Measurements from ENCODE around the gene PLA2G4C. TPM values are rescaled to one million over a fixed set of nuclear protein-coding genes. Genes with fewer than 3 reads are reported as not detected.

Gene PLA2G4C
- polyA plus RNA-seq, 1 donor, result 6.8 TPM

GRCh38 chr19:48053856-48054255, 56.8 kb downstream of the PLA2G4C start:
- DNase-seq, result no peak

GRCh38 chr19:48053076-48053475, 57.5 kb downstream of the PLA2G4C start:
- no peak for DNase-seq

DNA sequence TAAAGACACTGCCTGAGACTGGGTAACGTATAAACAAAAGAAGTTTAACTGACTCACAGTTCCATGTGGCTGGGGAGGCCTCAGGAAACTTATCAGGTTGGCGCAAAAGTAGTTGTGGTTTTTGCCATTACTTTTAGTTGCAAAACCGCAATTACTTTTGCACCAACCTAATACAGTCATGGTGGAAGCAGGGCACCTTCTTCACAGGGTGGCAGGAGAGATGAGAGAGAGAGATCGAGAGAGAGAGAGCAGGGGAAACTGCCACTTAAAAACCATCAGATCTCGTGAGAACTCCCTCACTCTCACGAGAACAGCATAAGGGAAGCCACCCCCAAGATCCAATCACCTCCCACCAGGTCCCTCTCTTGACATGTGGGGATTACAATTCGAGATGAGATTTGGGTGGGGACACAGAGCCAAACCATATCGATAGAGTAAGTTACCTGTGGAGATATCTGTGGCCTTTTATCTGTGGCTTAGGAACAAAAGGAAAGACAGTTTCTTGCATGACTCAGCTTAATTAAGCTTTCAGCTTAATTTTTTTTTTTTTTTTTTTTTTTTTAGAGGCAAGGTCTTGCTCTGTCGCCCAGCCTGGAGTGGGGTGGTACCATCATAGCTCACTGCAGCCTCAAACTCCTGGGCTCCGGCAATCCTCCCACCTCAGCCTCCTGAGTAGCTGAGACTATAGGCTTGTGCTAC, 59.1 kb downstream of the PLA2G4C start:
- DNase-seq, result no peak

DNA sequence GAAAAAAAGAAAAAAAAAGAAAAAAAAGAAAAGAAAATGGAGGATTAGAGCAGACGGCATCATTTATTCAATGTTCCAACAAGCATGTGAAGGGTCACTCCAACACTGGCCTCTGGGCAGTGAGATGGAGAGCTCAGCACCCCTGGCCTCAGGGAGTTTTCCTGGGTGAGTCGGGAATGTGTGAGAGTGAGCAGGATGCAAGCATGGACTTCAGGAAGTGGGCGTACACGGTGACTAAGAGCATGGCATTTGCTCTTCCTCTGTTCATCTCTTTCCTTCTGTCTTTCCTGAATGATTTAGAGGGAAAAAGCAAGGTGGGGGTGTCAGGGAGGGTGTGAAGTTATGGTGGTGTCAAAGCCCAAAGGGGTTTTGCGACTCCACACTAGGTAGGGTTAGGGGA, 66.1 kb downstream of the PLA2G4C start:
- no peak for DNase-seq

DNA sequence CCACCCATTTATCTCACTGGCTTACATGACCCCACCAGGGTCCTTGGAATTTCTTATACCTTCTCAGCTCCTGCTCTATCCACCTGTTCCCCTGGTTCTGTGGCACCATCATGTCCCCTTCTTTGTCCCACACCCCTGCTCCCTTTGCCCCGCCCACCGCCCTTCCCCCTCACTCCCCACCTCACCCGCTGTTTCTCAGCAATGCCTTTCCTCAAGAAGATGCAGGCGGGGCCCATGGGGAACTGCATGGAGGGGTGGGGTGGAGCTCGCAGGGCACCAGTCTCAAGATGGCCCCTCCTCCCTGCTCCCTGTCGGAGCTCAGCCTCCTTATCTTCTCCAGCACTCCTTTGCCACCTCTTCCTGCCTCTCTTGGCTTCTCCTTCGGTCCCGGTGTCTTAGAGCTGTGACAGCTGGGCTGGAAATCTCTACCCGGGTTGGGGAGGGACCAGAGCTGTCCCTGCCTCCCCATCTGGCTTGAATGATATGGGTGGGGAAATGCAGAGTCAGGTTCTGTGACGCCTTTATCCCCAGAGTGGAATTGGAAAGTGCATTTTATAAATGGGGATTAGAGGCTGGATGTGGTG, 66.8 kb downstream of the PLA2G4C start, which contains the start of gene CABP5:
CABP5 (minus strand) TSS at position 405 of the 584 bp plus-strand sequence; CDS start at position 248, 157 bp downstream.
- DNase-seq, result no peak

GRCh38 chr19:48041877-48042580, 68.6 kb downstream of the PLA2G4C start:
- no peak for DNase-seq

GRCh38 chr19:48036765-48037164, 73.9 kb downstream of the PLA2G4C start:
- no peak for DNase-seq

DNA sequence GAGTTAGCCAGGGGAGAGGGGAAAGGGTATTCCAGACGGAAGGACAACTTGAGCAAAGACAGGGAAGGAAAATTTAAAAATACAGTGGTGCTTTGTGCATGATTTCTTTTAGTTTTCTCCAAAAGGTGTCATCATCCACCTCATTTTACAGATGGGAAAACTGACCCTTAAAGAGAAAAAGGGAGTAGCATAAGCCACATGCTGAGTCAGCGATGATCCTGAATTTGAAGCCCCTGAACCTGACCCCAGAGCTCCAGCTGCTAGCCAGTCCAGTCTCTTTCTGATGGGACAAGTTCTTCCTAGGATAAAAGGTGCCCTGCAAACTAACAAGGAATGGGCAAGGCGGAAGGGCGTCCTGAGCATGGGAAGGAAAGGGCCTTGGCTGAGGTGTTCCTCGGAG, 77.0 kb downstream of the PLA2G4C start:
- DNase-seq, result no peak

GRCh38 chr19:48030073-48030472, 80.5 kb downstream of the PLA2G4C start:
- no peak for DNase-seq

DNA sequence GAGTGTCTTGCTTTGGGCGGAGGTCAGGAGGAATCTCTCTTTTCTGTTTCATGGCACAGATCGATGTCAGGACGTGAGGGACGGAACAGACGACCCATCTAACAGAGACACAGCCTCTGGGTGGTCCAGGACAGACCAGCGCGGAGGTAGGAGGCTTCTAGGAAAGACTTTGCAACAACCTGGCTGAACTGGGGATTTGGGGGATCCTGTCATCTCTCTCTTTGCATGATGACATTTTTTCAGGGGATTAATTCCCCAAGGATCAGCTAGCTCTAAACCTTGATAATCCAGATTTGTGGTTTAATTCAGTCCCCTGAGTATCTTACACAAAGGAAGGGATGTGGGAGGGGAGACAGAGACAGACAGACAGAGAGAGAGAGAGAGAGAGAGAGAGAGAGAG, 81.2 kb downstream of the PLA2G4C start:
- DNase-seq, result no peak

- no peak for DNase-seq
Measured at GRCh38 chr19:48025480-48025879, 85.1 kb downstream of the PLA2G4C start.

DNA sequence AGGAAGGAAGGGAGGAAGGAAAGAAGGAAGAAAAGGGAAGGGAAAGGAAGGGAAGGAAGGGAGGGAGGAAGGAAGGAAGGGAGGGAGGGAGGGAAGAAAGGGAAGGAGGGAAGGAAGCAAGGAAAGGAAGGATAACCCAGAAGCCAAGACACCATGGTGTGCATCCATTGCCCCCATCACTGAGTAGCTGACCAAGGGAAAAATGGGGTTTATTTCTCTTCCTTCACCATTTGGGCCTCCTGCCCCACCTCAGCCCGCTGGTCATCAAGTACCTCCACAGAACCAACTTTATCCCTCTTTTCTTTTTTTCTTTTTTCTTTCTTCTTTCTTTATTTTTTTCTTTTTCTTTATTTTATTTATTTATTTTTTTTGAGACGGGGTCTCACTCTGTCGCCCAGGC, 87.1 kb downstream of the PLA2G4C start:
- no peak for DNase-seq

DNA sequence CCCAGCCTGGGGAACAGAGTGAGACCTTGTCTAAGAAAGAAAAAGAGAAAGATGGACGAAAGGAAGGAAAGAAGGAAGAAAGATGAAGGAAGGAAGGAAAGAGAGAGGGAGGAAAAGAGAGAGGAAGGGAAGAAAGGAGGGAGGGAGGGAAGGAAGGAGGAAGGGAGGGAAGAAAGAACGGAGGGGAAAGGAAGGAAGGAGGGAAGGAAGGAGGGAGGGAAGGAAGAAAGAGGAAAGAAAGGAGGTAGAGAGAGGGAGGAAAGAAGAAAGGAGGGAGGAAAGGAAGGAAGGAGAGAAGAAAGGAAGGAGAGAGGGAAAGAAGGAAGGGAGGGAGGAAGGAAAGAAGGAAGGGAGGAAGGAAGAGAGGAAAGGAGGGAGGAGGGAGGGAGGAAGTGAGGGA, 87.6 kb downstream of the PLA2G4C start:
- no peak for DNase-seq

- DNase-seq, result no peak
Measured at GRCh38 chr19:48020686-48021085, 89.9 kb downstream of the PLA2G4C start.

DNA sequence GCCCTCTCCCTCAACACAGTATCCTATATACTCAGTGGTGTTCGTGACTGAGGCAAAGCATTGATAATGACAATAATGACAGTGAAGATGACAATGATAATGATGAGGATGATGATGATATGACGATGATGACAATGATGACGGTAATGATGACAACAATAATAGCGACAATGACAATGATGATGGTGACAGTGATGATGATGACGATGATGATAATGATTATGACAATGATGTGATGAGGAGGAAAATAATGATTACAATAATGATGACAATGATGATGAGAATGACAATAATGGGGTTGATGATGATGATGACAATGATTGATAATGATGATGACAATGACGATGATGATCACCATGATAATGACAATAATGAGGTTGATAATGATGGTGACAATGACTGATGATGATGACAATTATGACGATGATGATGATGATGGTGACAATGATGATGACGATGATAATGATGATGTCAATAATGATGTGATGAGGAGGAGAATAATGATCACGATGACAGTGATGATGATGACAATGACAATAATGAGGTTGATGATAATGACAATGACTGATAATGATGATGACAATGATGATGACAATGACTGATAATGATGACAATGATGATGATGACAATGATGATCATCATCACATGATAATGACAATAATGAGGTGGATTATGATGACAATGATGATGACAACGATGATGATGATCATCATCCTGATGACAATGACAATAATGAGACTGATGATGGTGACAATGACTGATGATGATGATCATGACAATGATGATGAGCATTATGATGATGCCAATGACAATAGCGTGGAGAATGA, 99.5 kb downstream of the PLA2G4C start:
- no peak for DNase-seq

DNA sequence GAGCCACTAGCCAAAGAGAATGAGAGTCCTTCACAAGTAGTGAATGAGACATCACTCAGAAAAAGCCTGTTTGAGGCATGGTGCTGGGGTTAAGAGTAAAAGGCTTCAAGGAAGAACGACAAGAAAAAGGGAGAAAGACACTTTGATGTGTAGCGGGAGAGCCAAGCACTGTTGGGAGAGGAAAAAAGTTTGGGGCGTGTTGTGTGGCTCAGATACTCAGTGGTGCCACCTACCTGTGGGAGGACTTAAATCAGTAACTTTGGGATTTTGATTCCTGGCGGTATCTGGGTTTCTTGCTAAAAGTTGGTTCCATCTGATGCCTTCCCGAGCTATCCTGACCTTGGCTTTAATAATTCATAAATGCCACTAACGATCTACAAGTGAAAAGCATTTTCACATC, 103.9 kb downstream of the PLA2G4C start:
- no peak for DNase-seq

- DNase-seq, result no peak
Measured at GRCh38 chr19:48004236-48004635, 106.4 kb downstream of the PLA2G4C start.

- DNase-seq, result no peak
Measured at GRCh38 chr19:48000846-48001245, 109.8 kb downstream of the PLA2G4C start.

- DNase-seq, result no peak
Measured at GRCh38 chr19:47998800-47999199, 111.8 kb downstream of the PLA2G4C start.

Data from left kidney (tissue), 2 donors.